Stimulated activated CD8-positive, alpha-beta memory T cell treated with anti-CD3 and anti-CD28 coated beads, Interleukin-4, amount 100 ng/mL, for 4 hours (primary cell): Measurements from ENCODE around the gene DCDC1.

Experiments used
- DNase-seq, 2 donors: peaks; one replicate each; pipeline ENCODE4 v3.0.0-alpha.2; 2020; ENCODE audit warnings: low read depth in 2 of 2, low spot score in 1 of 2

Gene DCDC1

GRCh38 chr11:30916764-30917163 lies 452.8 kb downstream of the DCDC1 start:
- no peak for DNase-seq

- DNase-seq, result no peak
Observed at GRCh38 chr11:30914143-30914762, 455.3 kb downstream of the DCDC1 start.

GRCh38 chr11:30911247-30911646 lies 458.3 kb downstream of the DCDC1 start:
- DNase-seq, result no peak

GRCh38 chr11:30908857-30909256 lies 460.7 kb downstream of the DCDC1 start:
- no peak for DNase-seq

- DNase-seq, result no peak
Observed at GRCh38 chr11:30908272-30908671, 461.3 kb downstream of the DCDC1 start.

DNA sequence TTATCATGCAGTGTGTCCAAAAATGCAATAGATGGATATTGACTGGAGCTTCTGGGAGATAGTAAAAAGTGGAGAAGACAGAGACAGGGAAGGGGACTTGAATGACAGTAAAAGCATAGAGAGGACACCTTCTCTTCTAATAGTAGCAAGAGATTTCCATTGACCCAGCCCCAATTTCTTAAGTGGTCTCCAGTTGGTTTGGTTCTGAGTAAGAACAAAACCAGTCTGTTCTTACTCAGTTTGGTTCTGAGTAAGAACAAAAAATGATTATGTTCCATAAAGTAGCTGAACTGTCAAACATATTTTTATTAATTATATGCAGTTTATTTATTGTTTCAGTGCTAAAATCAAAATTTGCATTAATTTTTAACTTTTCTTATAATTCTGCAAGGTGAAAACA lies 466.6 kb downstream of the DCDC1 start:
- no peak for DNase-seq

DNA sequence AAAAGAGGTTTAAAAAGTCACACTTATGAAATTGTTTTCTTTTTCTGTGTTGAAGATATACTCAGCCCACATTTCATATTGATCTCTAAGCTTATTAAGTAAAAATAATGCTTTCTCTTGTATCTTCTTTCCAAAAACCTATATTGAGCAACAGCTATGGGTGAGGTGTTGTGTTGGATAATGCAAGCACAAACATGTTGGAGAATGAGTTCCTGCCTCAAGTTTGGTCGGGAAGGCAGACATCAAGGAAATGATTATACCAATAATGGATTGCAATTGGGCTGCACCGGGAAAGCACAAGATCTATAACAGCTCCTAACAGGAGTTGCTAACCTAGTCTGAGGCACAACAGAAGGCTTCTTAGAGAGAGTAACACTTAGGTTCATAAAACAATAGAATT lies 474.5 kb downstream of the DCDC1 start:
- no peak for DNase-seq

GRCh38 chr11:30893318-30893717 lies 476.2 kb downstream of the DCDC1 start:
- no peak for DNase-seq

GRCh38 chr11:30889143-30889794 lies 480.3 kb downstream of the DCDC1 start:
- DNase-seq, result no peak

DNA sequence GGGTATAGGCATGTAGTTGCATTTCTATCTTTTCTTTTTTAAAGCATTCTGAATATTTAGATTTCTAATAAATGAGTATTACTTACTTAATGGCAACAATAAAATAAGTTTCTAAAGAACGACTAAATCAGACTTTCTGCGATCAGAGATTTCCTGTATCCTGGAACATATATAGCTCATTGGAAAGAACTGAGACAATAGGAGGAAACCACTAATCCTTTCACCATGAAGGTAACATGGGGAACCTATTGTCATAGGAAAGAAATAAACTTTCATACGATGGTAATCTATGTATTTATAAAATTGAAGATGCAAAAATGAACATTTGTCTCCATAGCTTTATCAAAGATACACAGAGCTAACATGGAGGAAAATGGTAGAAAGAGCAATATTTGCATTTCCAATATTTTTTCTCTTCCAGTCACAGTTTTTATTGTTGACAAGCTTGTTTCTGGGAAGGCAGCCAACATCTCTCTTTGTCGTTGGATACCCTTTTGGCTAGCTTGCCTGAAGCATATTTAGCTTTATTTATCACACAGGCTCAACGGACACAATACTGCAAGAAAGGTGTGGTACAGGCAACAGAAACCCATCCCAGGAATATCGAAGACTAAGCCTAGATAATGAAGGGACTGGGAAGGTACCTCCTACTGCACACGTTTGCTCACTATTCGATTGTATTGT lies 490.1 kb downstream of the DCDC1 start:
- no peak for DNase-seq

- DNase-seq, result no peak
Observed at GRCh38 chr11:30878400-30878799, 491.1 kb downstream of the DCDC1 start.

- no peak for DNase-seq
Observed at GRCh38 chr11:30876663-30877396, 492.7 kb downstream of the DCDC1 start.

DNA sequence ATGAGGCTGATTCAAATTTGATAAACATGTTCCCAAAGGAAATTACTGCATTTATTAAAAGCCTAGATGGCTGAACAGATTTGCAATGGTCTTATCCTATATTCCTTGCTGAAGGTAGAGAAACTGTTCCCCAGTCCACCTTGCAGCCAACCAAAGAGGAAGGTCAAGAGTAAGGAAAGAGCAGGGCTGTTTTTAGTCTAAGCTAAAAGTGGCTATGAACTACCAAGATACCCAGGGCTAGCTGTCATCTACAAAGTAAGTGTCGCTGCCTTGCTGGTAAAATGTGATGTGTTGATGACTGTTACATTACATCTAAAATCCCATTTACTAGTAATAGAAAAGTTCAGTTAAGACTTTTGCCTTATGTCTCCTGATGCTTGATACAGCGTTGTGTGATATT lies 493.3 kb downstream of the DCDC1 start:
- DNase-seq, result no peak

DNA sequence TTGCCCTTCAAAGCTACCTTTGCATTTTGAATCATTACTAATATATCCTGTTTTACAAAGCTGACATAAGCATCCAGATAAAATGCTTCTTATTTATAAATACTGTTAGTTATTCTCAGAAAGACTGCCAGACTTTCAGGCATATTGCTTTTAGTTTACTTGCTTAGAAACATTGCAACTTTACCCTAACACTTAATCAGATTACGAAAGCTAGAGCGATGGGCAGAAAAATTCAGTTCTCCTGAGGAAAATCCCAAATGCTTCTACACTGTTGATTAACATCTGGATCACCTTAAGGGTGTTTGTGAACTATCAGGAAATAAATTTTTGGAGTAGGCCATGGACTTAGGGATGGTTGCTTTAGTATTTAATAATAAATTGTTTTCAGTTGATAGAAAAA lies 493.7 kb downstream of the DCDC1 start:
- no peak for DNase-seq

- no peak for DNase-seq
Observed at GRCh38 chr11:30873924-30874610, 495.5 kb downstream of the DCDC1 start.

GRCh38 chr11:30868626-30869081 lies 500.9 kb downstream of the DCDC1 start:
- DNase-seq, result no peak

GRCh38 chr11:30863209-30863608 lies 506.3 kb downstream of the DCDC1 start:
- DNase-seq, result no peak

- no peak for DNase-seq
Observed at GRCh38 chr11:30861531-30861930, 508.0 kb downstream of the DCDC1 start.

GRCh38 chr11:30861064-30861463 lies 508.5 kb downstream of the DCDC1 start:
- DNase-seq, result no peak

GRCh38 chr11:30860146-30860545 lies 509.4 kb downstream of the DCDC1 start:
- no peak for DNase-seq

DNA sequence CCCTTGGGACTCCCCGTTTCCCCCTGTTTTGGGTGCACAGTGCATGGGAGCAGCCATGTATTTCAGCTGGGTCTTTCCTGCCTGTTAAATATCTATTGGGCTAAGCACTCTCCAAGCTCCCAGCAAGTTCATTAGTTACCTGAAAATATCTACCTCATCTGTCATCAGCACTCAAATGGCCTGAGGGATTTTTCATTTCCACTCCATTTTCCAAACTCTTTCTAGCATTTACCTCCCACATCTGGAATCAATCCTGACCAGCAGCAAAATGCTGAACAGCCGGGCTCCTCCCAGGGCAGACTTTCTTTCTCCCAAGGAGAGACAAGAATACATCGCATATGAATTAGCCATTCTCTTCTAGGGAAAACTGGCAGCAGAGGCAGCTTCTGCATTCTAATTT lies 509.9 kb downstream of the DCDC1 start:
- no peak for DNase-seq
